ENCODE data around the gene NKAIN2. TPM values are rescaled to one million over a fixed set of nuclear protein-coding genes. Genes with fewer than 3 reads are reported as not detected.

The NKAIN2 gene
- total and polyA plus RNA-seq, 8 donors: 0.02 to 0.09 TPM; not detected in 6

GRCh38 chr6:124738482-124738881, 934.8 kb downstream of the NKAIN2 start:
- Histone ChIP-seq H3K4me1 (no peaks in the 10 kb centered on the region), H3K27ac (no peak overlapping the region), H3K36me3 (no peaks in the 10 kb centered on the region), H3K27me3 (no peaks in the 10 kb centered on the region), H3K9me3 (no peaks in the 10 kb centered on the region), H3K4me3 (no peak overlapping the region)
- ATAC-seq (no peak), DNase-seq (no peak), FAIRE-seq (no peak)
- TF ChIP-seq CTCF (IDR thresholded peaks at IDR 0.05): no peak
- intact Hi-C loops (cut with DNase I): no loop called here

- WGBS, 2 donors: 72 to 76% methylated on average over 2 of the region's 2 CpGs
- no peak for DNase-seq
- no peaks in the 10 kb centered on the region for H3K4me1 ChIP-seq
- no peak for FAIRE-seq
- no peaks in the 10 kb centered on the region for H3K9me3 ChIP-seq
- no peak overlapping the region for H3K4me3 ChIP-seq
- intact Hi-C loops (cut with DNase I): no loop called here
- H3K27ac ChIP-seq: no peak overlapping the region
- TF ChIP-seq CTCF (IDR thresholded peaks at IDR 0.05): no peak
- H3K27me3 ChIP-seq: no peaks in the 10 kb centered on the region
- no peak for ATAC-seq
- no peaks in the 10 kb centered on the region for H3K36me3 ChIP-seq
These were observed 937.7 kb downstream of the NKAIN2 start for GRCh38 chr6:124741341-124741740.

- Histone ChIP-seq H3K27ac (no peak overlapping the region), H3K9me3 (no peaks in the 10 kb centered on the region), H3K4me1 (no peaks in the 10 kb centered on the region), H3K27me3 (no peaks in the 10 kb centered on the region), H3K36me3 (no peaks in the 10 kb centered on the region), H3K4me3 (no peak overlapping the region)
- WGBS, 2 donors: 66 to 80% methylated on average over 2 of the region's 2 CpGs
- DNase-seq (no peak), FAIRE-seq (no peak), ATAC-seq (no peak)
- intact Hi-C loops (cut with DNase I): no loop called here
- no peak for TF ChIP-seq CTCF (IDR thresholded peaks at IDR 0.05)
These were observed 939.3 kb downstream of the NKAIN2 start for GRCh38 chr6:124742971-124743370.

GRCh38 chr6:124743420-124743819, 939.8 kb downstream of the NKAIN2 start:
- H3K36me3 ChIP-seq: no peaks in the 10 kb centered on the region
- H3K27me3 ChIP-seq: no peaks in the 10 kb centered on the region
- no peaks in the 10 kb centered on the region for H3K4me1 ChIP-seq
- H3K4me3 ChIP-seq: no peak overlapping the region
- H3K27ac ChIP-seq: no peak overlapping the region
- no peak for FAIRE-seq
- DNase-seq: no peak
- intact Hi-C loops (cut with DNase I): no loop called here
- WGBS, 2 donors: 39 to 62% methylated on average over 2 of the region's 2 CpGs
- TF ChIP-seq CTCF (IDR thresholded peaks at IDR 0.05): no peak
- no peaks in the 10 kb centered on the region for H3K9me3 ChIP-seq
- ATAC-seq: no peak

GRCh38 chr6:124747349-124747748, 943.7 kb downstream of the NKAIN2 start:
- 38 to 55% methylated on average over 2 of the region's 2 CpGs for WGBS, 2 donors
- TF ChIP-seq CTCF (IDR thresholded peaks at IDR 0.05): no peak
- DNase-seq: no peak

More at GRCh38 chr6:124747349-124747748, 943.7 kb downstream of the NKAIN2 start:
- H3K27me3 ChIP-seq: no peaks in the 10 kb centered on the region
- H3K9me3 ChIP-seq: no peaks in the 10 kb centered on the region
- H3K27ac ChIP-seq: no peak overlapping the region
- H3K4me1 ChIP-seq: no peaks in the 10 kb centered on the region
- FAIRE-seq (no peak), ATAC-seq (no peak)
- no peak overlapping the region for H3K4me3 ChIP-seq
- intact Hi-C loops (cut with DNase I): no loop called here
- H3K36me3 ChIP-seq: no peaks in the 10 kb centered on the region
